Breast epithelium (tissue), 4 donors: ENCODE measurements around the gene UPK2. TPM values are rescaled to one million over a fixed set of nuclear protein-coding genes. Genes with fewer than 3 reads are reported as not detected.

ENCODE experiments used
- DNase-seq, 2 donors: peaks; one replicate each; pipeline ENCODE4 v3.0.0-alpha.2; 2019; ENCODE audit warnings: low spot score in 2 of 2
- H3K27ac ChIP-seq, 2 donors: fragments of 200-600 bp; sonication (generic) in 1 of 2; one replicate each; pipeline ENCODE4 v1.5.1; 2016 to 2019; ENCODE audit warnings: mild to moderate bottlenecking in 1 of 2
- H3K27me3 ChIP-seq, 2 donors: fragments of 200-600 bp; sonication (generic) in 1 of 2; one replicate each; pipeline versions ENCODE4 v1.5.1 to v1.6.0; 2017 to 2019; ENCODE audit warnings: control low read depth in 1 of 2, mild to moderate bottlenecking in 1 of 2
- H3K36me3 ChIP-seq: fragments of 200-600 bp; one replicate; pipeline ENCODE4 v1.5.1; 2019
- H3K4me1 ChIP-seq, 2 donors: fragments of 200-600 bp; sonication (generic); one replicate each; pipeline ENCODE4 v1.5.1; 2016 to 2019; ENCODE audit warnings: control low read depth in 1 of 2
- H3K4me3 ChIP-seq, 3 donors: fragments of 200-600 bp; sonication (generic); 1 replicate in 2 of 3; 2 replicates in 1 of 3; pipeline ENCODE4 v1.5.1; 2016 to 2019; ENCODE audit warnings: mild to moderate bottlenecking in 3 of 3, moderate library complexity in 2 of 3
- H3K9me3 ChIP-seq, 2 donors: fragments of 200-600 bp; sonication (generic) in 1 of 2; one replicate each; pipeline ENCODE4 v1.5.1; 2016 to 2019; ENCODE audit warnings: control low read depth in 1 of 2
- CTCF ChIP-seq, 3 donors: fragments of 450-650 bp; IDR thresholded peaks; one replicate each; pipeline ENCODE4 v1.5.1; 2016 to 2017; ENCODE audit warnings: antibody characterized with exemption in 3 of 3, mild to moderate bottlenecking in 3 of 3, moderate library complexity in 3 of 3
- POLR2A ChIP-seq: fragments of 450-650 bp; IDR thresholded peaks from one replicate; pipeline ENCODE4 v1.6.1; 2016; ENCODE audit warnings: antibody characterized with exemption, mild to moderate bottlenecking, moderate library complexity
- POLR2AphosphoS5 ChIP-seq, 3 donors: sonication (generic); formaldehyde crosslinking; IDR thresholded peaks; one replicate each; pipeline ENCODE4 v1.6.1; 2017; ENCODE audit warnings: antibody characterized with exemption in 3 of 3
- intact Hi-C: fragments of 100-400 bp; cut with DNase I; formaldehyde crosslinking; loops from one replicate; pipeline ENCODE4 v1.15.1; 2023; ENCODE audit warnings: low total_unique reads
- total RNA-seq, 3 donors: library from RNA; depleted of rRNA; stranded (reverse); fragments of >200 nt; gene quantifications; one replicate each; pipeline ENCODE4 v1.1.0, GENCODE V29; 2016

The UPK2 gene
- not detected for total RNA-seq

- peaks cover 0 to 1% of the 10 kb centered on the region in 2 donors for H3K27me3 ChIP-seq
- H3K4me3 ChIP-seq, result no peak within 1 kb of the TSS
- no peaks in the 10 kb centered on the region for H3K36me3 ChIP-seq
- no peaks in the 10 kb centered on the region for H3K4me1 ChIP-seq
- DNase-seq, result peak; percentile 82 to 90
- intact Hi-C loops, result loop anchor here (10.0 kb wide), 1 partner anchor 261 kb away; no protein-coding TSS in a partner anchor
- no peak within 1 kb of the TSS for H3K27ac ChIP-seq
- no peaks in the 10 kb centered on the region for H3K9me3 ChIP-seq
- peak; percentile 94 to 98 (median 97) for TF ChIP-seq CTCF (IDR thresholded peaks at IDR 0.05)
- TF ChIP-seq POLR2AphosphoS5 (IDR thresholded peaks at IDR 0.05), result peak in 1 of 3 donors; percentile 46
- no peak for TF ChIP-seq POLR2A
These were observed at the start of gene UPK2 for GRCh38 chr11:118956094-118956846. UPK2 (plus strand) TSS chr11:118956298; CDS start chr11:118956351, 53 bp downstream.

- Histone ChIP-seq H3K27ac (peak overlapping the region; percentile 96 to 100), H3K9me3 (no peaks in the 10 kb centered on the region), H3K4me3 (peak overlapping the region in 1 of 3 donors; percentile 34), H3K4me1 (peaks cover 32 to 43% of the 10 kb centered on the region in 2 donors), H3K27me3 (no peaks in the 10 kb centered on the region), H3K36me3 (peaks cover 11% of the 10 kb centered on the region)
- peak; percentile 81 to 88 for DNase-seq
- TF ChIP-seq POLR2AphosphoS5 (IDR thresholded peaks at IDR 0.05) (peak; percentile 37 to 74 (median 66)), CTCF (IDR thresholded peaks at IDR 0.05) (peak; percentile 92 to 99 (median 97)), POLR2A (no peak)
- intact Hi-C loops, result no loop called here
These were observed 48.8 kb upstream of the UPK2 start for GRCh38 chr11:118907051-118908042.

GRCh38 chr11:118908264-118908663 is 47.8 kb upstream of the UPK2 start:
- no peaks in the 10 kb centered on the region for H3K27me3 ChIP-seq
- no peak for DNase-seq
- intact Hi-C loops, result no loop called here
- peaks cover 40 to 49% of the 10 kb centered on the region in 2 donors for H3K4me1 ChIP-seq
- peaks cover 4% of the 10 kb centered on the region for H3K36me3 ChIP-seq
- no peak for TF ChIP-seq CTCF (IDR thresholded peaks at IDR 0.05)
- no peak for TF ChIP-seq POLR2A
- TF ChIP-seq POLR2AphosphoS5 (IDR thresholded peaks at IDR 0.05), result no peak
- H3K9me3 ChIP-seq, result no peaks in the 10 kb centered on the region
- peak overlapping the region; percentile 96 to 100 for H3K27ac ChIP-seq
- H3K4me3 ChIP-seq, result no peak overlapping the region

- TF ChIP-seq CTCF (IDR thresholded peaks at IDR 0.05), result no peak
- no peak for TF ChIP-seq POLR2A
- TF ChIP-seq POLR2AphosphoS5 (IDR thresholded peaks at IDR 0.05), result peak in 2 of 3 donors; percentile 10 to 29
- intact Hi-C loops, result no loop called here
- H3K36me3 ChIP-seq, result no peaks in the 10 kb centered on the region
- peak overlapping the region; percentile 96 to 100 for H3K27ac ChIP-seq
- DNase-seq, result peak; percentile 70 to 77
- no peaks in the 10 kb centered on the region for H3K27me3 ChIP-seq
- H3K4me1 ChIP-seq, result peaks cover 47 to 57% of the 10 kb centered on the region in 2 donors
- no peaks in the 10 kb centered on the region for H3K9me3 ChIP-seq
- peak overlapping the region; percentile 34 to 62 (median 44) for H3K4me3 ChIP-seq
These were observed 47.0 kb upstream of the UPK2 start for GRCh38 chr11:118908901-118909618.
